WERI-Rb-1 (cell line): Measurements from ENCODE around the gene SYTL5.

Source experiments
- DNase-seq: peaks from one replicate; pipeline ENCODE4 v3.0.0-alpha.2; 2020
- H3K27ac ChIP-seq: fragments of 250-450 bp; sonication (Bioruptor Pico); 2 replicates; pipeline ENCODE4 v1.5.1; 2020; ENCODE audit warnings: mild to moderate bottlenecking, moderate library complexity
- H3K27me3 ChIP-seq: fragments of 250-450 bp; sonication (Bioruptor Pico); 2 replicates; pipeline ENCODE4 v1.5.1; 2021; ENCODE audit warnings: mild to moderate bottlenecking, low read depth, moderate library complexity; ENCODE audit not compliant: insufficient read depth, severe bottlenecking
- H3K36me3 ChIP-seq: fragments of 250-450 bp; sonication (Bioruptor Pico); 2 replicates; pipeline ENCODE4 v1.5.1; 2020; ENCODE audit warnings: mild to moderate bottlenecking, moderate library complexity
- H3K4me3 ChIP-seq: 2 replicates; pipeline ENCODE4 v1.5.1; 2011; ENCODE audit warnings: low read depth, mild to moderate bottlenecking, control low read depth, low read length
- H3K9me3 ChIP-seq: fragments of 250-450 bp; sonication (Bioruptor Pico); 2 replicates; pipeline ENCODE4 v1.5.1; 2021; ENCODE audit warnings: mild to moderate bottlenecking, moderate library complexity; ENCODE audit not compliant: severe bottlenecking
- TF ChIP-seq, protein P1 (sequence below): IDR thresholded peaks from 2 replicates; pipeline ENCODE4 v1.5.1; 2011; ENCODE audit warnings: low read depth, mild to moderate bottlenecking, control low read depth, inconsistent platforms, low read length

The SYTL5 gene

GRCh38 chrX:38105216-38105725 lies 98.9 kb downstream of the SYTL5 start:
- TF ChIP-seq, protein P1, sequence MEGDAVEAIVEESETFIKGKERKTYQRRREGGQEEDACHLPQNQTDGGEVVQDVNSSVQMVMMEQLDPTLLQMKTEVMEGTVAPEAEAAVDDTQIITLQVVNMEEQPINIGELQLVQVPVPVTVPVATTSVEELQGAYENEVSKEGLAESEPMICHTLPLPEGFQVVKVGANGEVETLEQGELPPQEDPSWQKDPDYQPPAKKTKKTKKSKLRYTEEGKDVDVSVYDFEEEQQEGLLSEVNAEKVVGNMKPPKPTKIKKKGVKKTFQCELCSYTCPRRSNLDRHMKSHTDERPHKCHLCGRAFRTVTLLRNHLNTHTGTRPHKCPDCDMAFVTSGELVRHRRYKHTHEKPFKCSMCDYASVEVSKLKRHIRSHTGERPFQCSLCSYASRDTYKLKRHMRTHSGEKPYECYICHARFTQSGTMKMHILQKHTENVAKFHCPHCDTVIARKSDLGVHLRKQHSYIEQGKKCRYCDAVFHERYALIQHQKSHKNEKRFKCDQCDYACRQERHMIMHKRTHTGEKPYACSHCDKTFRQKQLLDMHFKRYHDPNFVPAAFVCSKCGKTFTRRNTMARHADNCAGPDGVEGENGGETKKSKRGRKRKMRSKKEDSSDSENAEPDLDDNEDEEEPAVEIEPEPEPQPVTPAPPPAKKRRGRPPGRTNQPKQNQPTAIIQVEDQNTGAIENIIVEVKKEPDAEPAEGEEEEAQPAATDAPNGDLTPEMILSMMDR, result no peak
- H3K27ac ChIP-seq, result no peak overlapping the region
- no peak for DNase-seq
- H3K9me3 ChIP-seq, result no peaks in the 10 kb centered on the region
- no peaks in the 10 kb centered on the region for H3K36me3 ChIP-seq
- no peak overlapping the region for H3K4me3 ChIP-seq
- peaks cover 3% of the 10 kb centered on the region for H3K27me3 ChIP-seq

GRCh38 chrX:38106991-38107655 lies 100.8 kb downstream of the SYTL5 start:
- Histone ChIP-seq H3K27me3 (peaks cover 3% of the 10 kb centered on the region), H3K4me3 (no peak overlapping the region), H3K36me3 (no peaks in the 10 kb centered on the region), H3K27ac (no peak overlapping the region), H3K9me3 (no peaks in the 10 kb centered on the region)
- no peak for DNase-seq
- TF ChIP-seq, protein P1, result no peak

DNA sequence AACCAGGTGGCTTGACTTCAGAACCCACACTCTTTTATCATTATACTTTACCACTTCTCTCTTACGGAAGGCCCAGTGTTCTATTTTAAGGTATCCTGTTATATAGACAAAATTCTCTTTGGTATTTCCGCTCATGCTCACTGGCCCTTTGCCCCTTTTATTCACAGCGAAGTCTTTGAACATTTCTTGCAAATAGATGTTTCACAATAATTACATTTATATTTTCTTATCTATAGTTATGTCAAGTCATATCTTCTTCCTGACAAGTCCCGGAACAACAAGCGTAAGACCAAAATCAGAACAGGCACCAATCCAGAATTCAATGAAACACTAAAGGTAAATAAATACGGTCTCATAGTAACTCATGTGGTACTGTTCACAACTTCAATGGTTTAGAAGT lies 102.0 kb downstream of the SYTL5 start:
- Histone ChIP-seq H3K27ac (no peak overlapping the region), H3K4me3 (no peak overlapping the region), H3K27me3 (no peaks in the 10 kb centered on the region), H3K36me3 (no peaks in the 10 kb centered on the region), H3K9me3 (no peaks in the 10 kb centered on the region)
- TF ChIP-seq, protein P1, result no peak
- DNase-seq, result no peak

DNA sequence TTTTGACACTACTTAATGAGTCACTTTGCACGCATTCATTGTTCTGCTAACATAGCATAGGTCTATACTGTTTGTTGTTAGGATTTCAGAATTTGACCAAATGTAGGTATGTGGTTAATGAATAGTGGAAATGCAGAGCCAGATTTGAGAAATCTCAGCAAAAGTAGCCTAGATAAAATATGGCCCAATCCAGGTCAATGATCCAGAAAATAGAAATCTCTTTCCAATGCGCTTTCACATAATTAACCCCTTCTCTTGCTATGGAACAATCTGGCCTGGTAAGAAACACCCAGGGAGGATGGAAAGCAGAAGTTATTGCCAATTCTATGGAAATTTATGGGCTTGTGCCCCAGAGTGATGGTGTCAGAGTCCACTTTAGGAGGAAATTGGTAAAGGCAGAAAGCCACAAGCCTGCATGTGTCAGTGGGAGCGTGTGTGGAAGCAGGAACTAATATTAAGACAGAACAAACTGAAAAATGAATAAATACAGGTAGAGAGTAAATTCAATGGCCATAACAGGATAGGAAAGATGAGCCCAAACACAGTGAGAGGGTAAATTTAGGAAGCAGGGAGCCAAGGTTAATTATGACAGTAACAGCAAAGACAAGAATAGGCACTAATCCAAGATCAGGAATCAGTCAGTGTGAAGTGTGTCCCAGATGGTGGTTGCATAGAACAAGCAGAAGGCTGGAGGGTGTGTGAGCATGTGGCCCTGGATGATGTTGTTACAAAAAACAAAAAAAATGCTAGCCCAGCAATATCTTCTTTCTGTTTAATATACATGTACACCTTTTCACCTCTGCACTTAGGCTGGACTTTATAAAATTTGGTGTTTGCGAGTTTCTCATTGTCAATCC lies 102.9 kb downstream of the SYTL5 start:
- no peaks in the 10 kb centered on the region for H3K27me3 ChIP-seq
- H3K9me3 ChIP-seq, result no peaks in the 10 kb centered on the region
- TF ChIP-seq, protein P1, result no peak
- no peak overlapping the region for H3K4me3 ChIP-seq
- DNase-seq, result no peak
- H3K36me3 ChIP-seq, result no peaks in the 10 kb centered on the region
- no peak overlapping the region for H3K27ac ChIP-seq

- H3K9me3 ChIP-seq, result no peaks in the 10 kb centered on the region
- no peak overlapping the region for H3K27ac ChIP-seq
- H3K36me3 ChIP-seq, result no peaks in the 10 kb centered on the region
- H3K4me3 ChIP-seq, result no peak overlapping the region
- DNase-seq, result no peak
- no peaks in the 10 kb centered on the region for H3K27me3 ChIP-seq
- TF ChIP-seq, protein P1, result no peak
Measured at GRCh38 chrX:38110231-38110630, 103.9 kb downstream of the SYTL5 start.
